ENCODE measurements around the gene GAK. TPM values are rescaled to one million over a fixed set of nuclear protein-coding genes. Genes with fewer than 3 reads are reported as not detected.

The GAK gene
- polyA plus RNA-seq, 1 donor from 2014 or later, result 58.8 TPM

DNA sequence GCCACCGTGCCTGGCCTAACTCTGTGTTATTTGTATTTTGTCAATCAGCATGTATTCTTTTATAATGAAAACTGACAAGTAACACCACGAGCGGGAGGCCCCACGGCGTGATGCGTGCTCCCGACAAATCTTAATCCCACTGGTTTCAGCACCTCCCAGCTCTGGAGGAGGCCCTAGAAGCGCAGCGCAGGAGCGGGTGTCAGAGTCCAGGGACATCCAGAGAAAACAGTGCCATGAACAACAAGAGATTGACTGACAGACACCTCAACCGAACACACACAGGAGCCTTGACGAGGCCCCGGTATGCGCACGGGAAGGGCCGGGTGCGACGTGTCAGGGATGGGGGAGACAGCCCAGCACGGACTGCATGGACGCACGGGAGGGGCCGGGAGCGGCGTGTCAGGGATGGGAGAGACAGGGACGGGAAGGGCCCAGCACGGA lies 23.0 kb downstream of the GAK start:
- H2AFZ ChIP-seq (ENCODE audit: low read depth, low read length), result no peak overlapping the region
- no peaks in the 10 kb centered on the region for H3K27me3 ChIP-seq (ENCODE audit: insufficient read depth, low read depth, low read length)
- H3K9me2 ChIP-seq (ENCODE audit: insufficient read depth, low read length), result no peaks in the 10 kb centered on the region
- no peaks in the 10 kb centered on the region for H3F3A ChIP-seq (ENCODE audit: insufficient read depth, low read length, poor library complexity, severe bottlenecking)
- no peaks in the 10 kb centered on the region for H3K79me2 ChIP-seq (replicated peaks; ENCODE audit: insufficient read depth, low read length)
- no peak overlapping the region for H3K9ac ChIP-seq (ENCODE audit: low read length)
- no peak overlapping the region for H3K4me3 ChIP-seq (ENCODE audit: low read length)
- H3K9me3 ChIP-seq (ENCODE audit: low read length), result no peaks in the 10 kb centered on the region
- H3K4me2 ChIP-seq (ENCODE audit: low read length), result no peak overlapping the region
- H3K36me3 ChIP-seq (ENCODE audit: insufficient read depth, low read length), result no peaks in the 10 kb centered on the region
- TF ChIP-seq POLR2AphosphoS5 (IDR thresholded peaks at IDR 0.05), result no peak
- TF ChIP-seq, protein P1, sequence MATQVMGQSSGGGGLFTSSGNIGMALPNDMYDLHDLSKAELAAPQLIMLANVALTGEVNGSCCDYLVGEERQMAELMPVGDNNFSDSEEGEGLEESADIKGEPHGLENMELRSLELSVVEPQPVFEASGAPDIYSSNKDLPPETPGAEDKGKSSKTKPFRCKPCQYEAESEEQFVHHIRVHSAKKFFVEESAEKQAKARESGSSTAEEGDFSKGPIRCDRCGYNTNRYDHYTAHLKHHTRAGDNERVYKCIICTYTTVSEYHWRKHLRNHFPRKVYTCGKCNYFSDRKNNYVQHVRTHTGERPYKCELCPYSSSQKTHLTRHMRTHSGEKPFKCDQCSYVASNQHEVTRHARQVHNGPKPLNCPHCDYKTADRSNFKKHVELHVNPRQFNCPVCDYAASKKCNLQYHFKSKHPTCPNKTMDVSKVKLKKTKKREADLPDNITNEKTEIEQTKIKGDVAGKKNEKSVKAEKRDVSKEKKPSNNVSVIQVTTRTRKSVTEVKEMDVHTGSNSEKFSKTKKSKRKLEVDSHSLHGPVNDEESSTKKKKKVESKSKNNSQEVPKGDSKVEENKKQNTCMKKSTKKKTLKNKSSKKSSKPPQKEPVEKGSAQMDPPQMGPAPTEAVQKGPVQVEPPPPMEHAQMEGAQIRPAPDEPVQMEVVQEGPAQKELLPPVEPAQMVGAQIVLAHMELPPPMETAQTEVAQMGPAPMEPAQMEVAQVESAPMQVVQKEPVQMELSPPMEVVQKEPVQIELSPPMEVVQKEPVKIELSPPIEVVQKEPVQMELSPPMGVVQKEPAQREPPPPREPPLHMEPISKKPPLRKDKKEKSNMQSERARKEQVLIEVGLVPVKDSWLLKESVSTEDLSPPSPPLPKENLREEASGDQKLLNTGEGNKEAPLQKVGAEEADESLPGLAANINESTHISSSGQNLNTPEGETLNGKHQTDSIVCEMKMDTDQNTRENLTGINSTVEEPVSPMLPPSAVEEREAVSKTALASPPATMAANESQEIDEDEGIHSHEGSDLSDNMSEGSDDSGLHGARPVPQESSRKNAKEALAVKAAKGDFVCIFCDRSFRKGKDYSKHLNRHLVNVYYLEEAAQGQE (IDR thresholded peaks at IDR 0.05; ENCODE audit: borderline replicate concordance), result no peak
- no peak for TF ChIP-seq MXI1 (conservative IDR thresholded peaks at IDR 0.05; ENCODE audit: poor library complexity, severe bottlenecking)
- TF ChIP-seq SMC3 (conservative IDR thresholded peaks at IDR 0.05; ENCODE audit: poor library complexity), result no peak
- H3K27ac ChIP-seq (ENCODE audit: low read length), result no peak overlapping the region
- H4K20me1 ChIP-seq (ENCODE audit: insufficient read depth), result no peaks in the 10 kb centered on the region

DNA sequence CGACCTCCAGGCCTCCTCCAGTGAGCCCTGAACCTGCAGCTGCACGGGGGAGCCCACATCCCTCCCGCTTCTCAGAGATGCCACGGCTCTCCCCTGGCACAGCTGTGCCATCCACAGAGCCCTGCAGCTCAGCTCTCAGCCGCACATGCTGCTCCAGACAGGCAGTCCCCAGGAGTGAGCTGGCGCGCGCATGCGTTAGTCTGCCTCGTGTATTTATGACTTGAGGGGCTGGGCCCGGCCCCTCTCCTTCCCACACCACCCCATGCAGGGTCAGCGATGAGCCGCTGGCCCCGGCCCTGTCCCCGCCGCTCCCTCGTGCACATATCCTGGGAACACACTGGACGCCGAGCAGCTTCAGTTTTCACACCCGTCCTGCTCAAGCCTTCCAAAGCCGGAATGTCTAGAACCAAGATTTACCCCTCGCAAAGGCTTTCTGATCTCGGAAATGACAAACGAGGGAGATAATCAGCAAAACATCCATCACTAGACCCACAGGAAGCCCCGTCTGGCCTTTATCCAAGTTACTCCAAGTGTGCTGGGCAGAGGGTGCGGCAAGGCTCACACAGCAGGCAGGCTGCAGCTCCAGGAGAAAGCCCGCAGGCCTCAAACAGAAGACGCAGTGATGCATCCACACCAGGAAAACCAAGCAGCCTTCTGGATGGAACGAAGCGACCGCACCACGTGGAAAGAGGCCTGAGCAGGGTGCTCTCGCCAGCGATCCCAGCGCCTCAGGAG lies 24.3 kb downstream of the GAK start:
- no peak overlapping the region for H2AFZ ChIP-seq (ENCODE audit: low read depth, low read length)
- no peaks in the 10 kb centered on the region for H3K79me2 ChIP-seq (replicated peaks; ENCODE audit: insufficient read depth, low read length)
- H3F3A ChIP-seq (ENCODE audit: insufficient read depth, low read length, poor library complexity, severe bottlenecking), result no peaks in the 10 kb centered on the region
- no peaks in the 10 kb centered on the region for H3K27me3 ChIP-seq (ENCODE audit: insufficient read depth, low read depth, low read length)
- no peak overlapping the region for H3K4me3 ChIP-seq (ENCODE audit: low read length)
- H3K36me3 ChIP-seq (ENCODE audit: insufficient read depth, low read length), result no peaks in the 10 kb centered on the region
- no peaks in the 10 kb centered on the region for H3K9me2 ChIP-seq (ENCODE audit: insufficient read depth, low read length)
- no peak overlapping the region for H3K4me2 ChIP-seq (ENCODE audit: low read length)
- TF ChIP-seq SMC3 (conservative IDR thresholded peaks at IDR 0.05; ENCODE audit: poor library complexity) (no peak), RAD21 (conservative IDR thresholded peaks at IDR 0.05) (no peak), POLR2AphosphoS5 (IDR thresholded peaks at IDR 0.05) (no peak), MXI1 (conservative IDR thresholded peaks at IDR 0.05; ENCODE audit: poor library complexity, severe bottlenecking) (no peak), EP300 (conservative IDR thresholded peaks at IDR 0.05; ENCODE audit: poor library complexity, severe bottlenecking) (no peak), TAF1 (IDR thresholded peaks at IDR 0.05; ENCODE audit: low read depth) (no peak)
- TF ChIP-seq, protein P2, sequence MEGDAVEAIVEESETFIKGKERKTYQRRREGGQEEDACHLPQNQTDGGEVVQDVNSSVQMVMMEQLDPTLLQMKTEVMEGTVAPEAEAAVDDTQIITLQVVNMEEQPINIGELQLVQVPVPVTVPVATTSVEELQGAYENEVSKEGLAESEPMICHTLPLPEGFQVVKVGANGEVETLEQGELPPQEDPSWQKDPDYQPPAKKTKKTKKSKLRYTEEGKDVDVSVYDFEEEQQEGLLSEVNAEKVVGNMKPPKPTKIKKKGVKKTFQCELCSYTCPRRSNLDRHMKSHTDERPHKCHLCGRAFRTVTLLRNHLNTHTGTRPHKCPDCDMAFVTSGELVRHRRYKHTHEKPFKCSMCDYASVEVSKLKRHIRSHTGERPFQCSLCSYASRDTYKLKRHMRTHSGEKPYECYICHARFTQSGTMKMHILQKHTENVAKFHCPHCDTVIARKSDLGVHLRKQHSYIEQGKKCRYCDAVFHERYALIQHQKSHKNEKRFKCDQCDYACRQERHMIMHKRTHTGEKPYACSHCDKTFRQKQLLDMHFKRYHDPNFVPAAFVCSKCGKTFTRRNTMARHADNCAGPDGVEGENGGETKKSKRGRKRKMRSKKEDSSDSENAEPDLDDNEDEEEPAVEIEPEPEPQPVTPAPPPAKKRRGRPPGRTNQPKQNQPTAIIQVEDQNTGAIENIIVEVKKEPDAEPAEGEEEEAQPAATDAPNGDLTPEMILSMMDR (IDR thresholded peaks at IDR 0.05; ENCODE audit: poor library complexity, severe bottlenecking), result no peak
- TF ChIP-seq, protein P1 (IDR thresholded peaks at IDR 0.05; ENCODE audit: borderline replicate concordance), result no peak
- no peaks in the 10 kb centered on the region for H3K9me3 ChIP-seq (ENCODE audit: low read length)
- no peak overlapping the region for H3K9ac ChIP-seq (ENCODE audit: low read length)
- no peak overlapping the region for H3K27ac ChIP-seq (ENCODE audit: low read length)
- H4K20me1 ChIP-seq (ENCODE audit: insufficient read depth), result no peaks in the 10 kb centered on the region
